ENCODE measurements around the gene MRFAP1.
"Not testable (repeated sequence)": the region's sequence is repeated elsewhere in the genome, so short reads cannot be mapped to it uniquely, and the experiment has no call there.

The MRFAP1 gene

DNA sequence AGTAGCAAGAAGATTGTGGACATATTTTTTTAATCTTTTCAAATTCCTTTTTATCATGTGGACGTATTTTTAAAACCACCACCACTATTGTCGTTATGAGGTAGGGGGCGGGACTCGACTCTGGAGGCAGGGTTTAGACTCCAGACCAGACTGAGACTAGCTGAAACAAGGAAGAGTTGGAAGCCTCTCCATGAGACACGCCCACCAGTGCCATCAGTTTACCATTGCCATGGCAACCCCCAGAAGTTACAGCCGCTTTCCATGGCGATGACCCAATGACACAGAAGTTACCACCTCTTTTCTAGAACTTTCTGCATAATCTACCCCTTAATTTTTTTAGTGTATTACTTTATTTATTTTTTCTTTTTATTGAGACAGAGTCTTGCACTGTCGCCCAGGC is 8.7 kb downstream of the MRFAP1 start:
- no peak overlapping the region for H3K23ac ChIP-seq (ENCODE audit: low read length)
- no peak overlapping the region for H2BK5ac ChIP-seq (ENCODE audit: low read length)
- H2BK15ac ChIP-seq (replicated peaks; ENCODE audit: low read depth): no peak overlapping the region
- no peak overlapping the region for H3K27ac ChIP-seq (ENCODE audit: low read depth, low read length)
- no peak overlapping the region for H3K4me3 ChIP-seq (ENCODE audit: low read length)
- H3K27me3 ChIP-seq (ENCODE audit: insufficient read depth, low read length, poor library complexity): no peaks in the 10 kb centered on the region
- H3K79me1 ChIP-seq (ENCODE audit: low read length): no peaks in the 10 kb centered on the region
- no peak overlapping the region for H2BK120ac ChIP-seq (ENCODE audit: low read depth, low read length)
- no peak overlapping the region for H3K9ac ChIP-seq (ENCODE audit: low read length)
- no peaks in the 10 kb centered on the region for H3K79me2 ChIP-seq (ENCODE audit: control insufficient read depth, insufficient read depth, low read length)
- H4K8ac ChIP-seq (ENCODE audit: low read depth, low read length): no peak overlapping the region
- no peaks in the 10 kb centered on the region for H3K4me1 ChIP-seq (ENCODE audit: control insufficient read depth, low read depth, low read length)
- WGBS (ENCODE audit: extremely low coverage, insufficient coverage, low lambda C conversion rate): no CpG with 5 or more reads among the region's 8 CpGs
- no peak overlapping the region for H3K18ac ChIP-seq (ENCODE audit: low read length)
- no peak overlapping the region for H3K4ac ChIP-seq (ENCODE audit: low read depth, low read length)
- H4K5ac ChIP-seq (ENCODE audit: low read length): no peak overlapping the region
- H3K4me2 ChIP-seq (ENCODE audit: low read length): no peak overlapping the region
- H3K36me3 ChIP-seq (ENCODE audit: control insufficient read depth, insufficient read depth, low read length): no peaks in the 10 kb centered on the region
- peak; percentile 61 for DNase-seq
- H3K56ac ChIP-seq (ENCODE audit: low read length): no peak overlapping the region
- H2AK5ac ChIP-seq (ENCODE audit: low read length): no peak overlapping the region

- H3K4me1 ChIP-seq (ENCODE audit: control insufficient read depth, low read depth, low read length); H3K23ac ChIP-seq (ENCODE audit: low read length); H3K4me2 ChIP-seq (ENCODE audit: low read length); H4K8ac ChIP-seq (ENCODE audit: low read depth, low read length); H3K36me3 ChIP-seq (ENCODE audit: control insufficient read depth, insufficient read depth, low read length); H2BK15ac ChIP-seq (replicated peaks; ENCODE audit: low read depth); H3K56ac ChIP-seq (ENCODE audit: low read length); H3K27ac ChIP-seq (ENCODE audit: low read depth, low read length); H3K79me1 ChIP-seq (ENCODE audit: low read length); H3K18ac ChIP-seq (ENCODE audit: low read length); H2BK5ac ChIP-seq (ENCODE audit: low read length); H3K4ac ChIP-seq (ENCODE audit: low read depth, low read length); H3K79me2 ChIP-seq (ENCODE audit: control insufficient read depth, insufficient read depth, low read length); H3K27me3 ChIP-seq (ENCODE audit: insufficient read depth, low read length, poor library complexity); H2BK120ac ChIP-seq (ENCODE audit: low read depth, low read length); H3K4me3 ChIP-seq (ENCODE audit: low read length); H3K9ac ChIP-seq (ENCODE audit: low read length); H2AK5ac ChIP-seq (ENCODE audit: low read length); H4K5ac ChIP-seq (ENCODE audit: low read length); DNase-seq: not testable (repeated sequence)
- WGBS (ENCODE audit: extremely low coverage, insufficient coverage, low lambda C conversion rate): no CpG with 5 or more reads among the region's 3 CpGs
These were observed 13.7 kb downstream of the MRFAP1 start for GRCh38 chr4:6654211-6654610.

- H3K79me2 ChIP-seq (ENCODE audit: control insufficient read depth, insufficient read depth, low read length); H3K4me2 ChIP-seq (ENCODE audit: low read length); H3K4ac ChIP-seq (ENCODE audit: low read depth, low read length); H3K56ac ChIP-seq (ENCODE audit: low read length); H2AK5ac ChIP-seq (ENCODE audit: low read length); H2BK120ac ChIP-seq (ENCODE audit: low read depth, low read length); H3K4me1 ChIP-seq (ENCODE audit: control insufficient read depth, low read depth, low read length); H2BK15ac ChIP-seq (replicated peaks; ENCODE audit: low read depth); H2BK5ac ChIP-seq (ENCODE audit: low read length); H3K4me3 ChIP-seq (ENCODE audit: low read length); DNase-seq; H3K18ac ChIP-seq (ENCODE audit: low read length); H3K27me3 ChIP-seq (ENCODE audit: insufficient read depth, low read length, poor library complexity); H3K36me3 ChIP-seq (ENCODE audit: control insufficient read depth, insufficient read depth, low read length); H3K9ac ChIP-seq (ENCODE audit: low read length); H4K5ac ChIP-seq (ENCODE audit: low read length); H3K27ac ChIP-seq (ENCODE audit: low read depth, low read length); H3K23ac ChIP-seq (ENCODE audit: low read length); H4K8ac ChIP-seq (ENCODE audit: low read depth, low read length); H3K79me1 ChIP-seq (ENCODE audit: low read length): not testable (repeated sequence)
- no CpG with 5 or more reads among the region's 2 CpGs for WGBS (ENCODE audit: extremely low coverage, insufficient coverage, low lambda C conversion rate)
These were observed 14.8 kb downstream of the MRFAP1 start for GRCh38 chr4:6655291-6655690.

- Histone ChIP-seq H2BK5ac (ENCODE audit: low read length) (no peak overlapping the region), H4K8ac (ENCODE audit: low read depth, low read length) (no peak overlapping the region), H3K23ac (ENCODE audit: low read length) (no peak overlapping the region), H3K27ac (ENCODE audit: low read depth, low read length) (no peak overlapping the region), H3K56ac (ENCODE audit: low read length) (no peak overlapping the region), H3K9ac (ENCODE audit: low read length) (no peak overlapping the region), H3K36me3 (ENCODE audit: control insufficient read depth, insufficient read depth, low read length) (no peaks in the 10 kb centered on the region), H2BK120ac (ENCODE audit: low read depth, low read length) (no peak overlapping the region), H3K18ac (ENCODE audit: low read length) (no peak overlapping the region), H3K4ac (ENCODE audit: low read depth, low read length) (no peak overlapping the region), H4K5ac (ENCODE audit: low read length) (no peak overlapping the region), H3K4me2 (ENCODE audit: low read length) (no peak overlapping the region), H3K4me3 (ENCODE audit: low read length) (no peak overlapping the region), H3K4me1 (ENCODE audit: control insufficient read depth, low read depth, low read length) (no peaks in the 10 kb centered on the region), H2BK15ac (replicated peaks; ENCODE audit: low read depth) (no peak overlapping the region), H3K79me1 (ENCODE audit: low read length) (no peaks in the 10 kb centered on the region), H3K27me3 (ENCODE audit: insufficient read depth, low read length, poor library complexity) (peaks cover 5% of the 10 kb centered on the region), H3K79me2 (ENCODE audit: control insufficient read depth, insufficient read depth, low read length) (no peaks in the 10 kb centered on the region), H2AK5ac (ENCODE audit: low read length) (no peak overlapping the region)
- no CpG with 5 or more reads among the region's 5 CpGs for WGBS (ENCODE audit: extremely low coverage, insufficient coverage, low lambda C conversion rate)
- no peak for DNase-seq
These were observed 15.4 kb downstream of the MRFAP1 start for GRCh38 chr4:6655924-6656323.

GRCh38 chr4:6657242-6658208 is 17.0 kb downstream of the MRFAP1 start:
- Histone ChIP-seq H2BK15ac (replicated peaks; ENCODE audit: low read depth) (no peak overlapping the region), H3K4me1 (ENCODE audit: control insufficient read depth, low read depth, low read length) (no peaks in the 10 kb centered on the region), H3K18ac (ENCODE audit: low read length) (no peak overlapping the region), H3K56ac (ENCODE audit: low read length) (no peak overlapping the region), H3K4me3 (ENCODE audit: low read length) (no peak overlapping the region), H2AK5ac (ENCODE audit: low read length) (no peak overlapping the region), H3K9ac (ENCODE audit: low read length) (no peak overlapping the region), H3K27ac (ENCODE audit: low read depth, low read length) (no peak overlapping the region), H3K79me1 (ENCODE audit: low read length) (no peaks in the 10 kb centered on the region), H3K4me2 (ENCODE audit: low read length) (no peak overlapping the region), H4K8ac (ENCODE audit: low read depth, low read length) (no peak overlapping the region), H3K79me2 (ENCODE audit: control insufficient read depth, insufficient read depth, low read length) (no peaks in the 10 kb centered on the region), H3K36me3 (ENCODE audit: control insufficient read depth, insufficient read depth, low read length) (no peaks in the 10 kb centered on the region), H2BK120ac (ENCODE audit: low read depth, low read length) (no peak overlapping the region), H3K23ac (ENCODE audit: low read length) (no peak overlapping the region), H4K5ac (ENCODE audit: low read length) (no peak overlapping the region), H2BK5ac (ENCODE audit: low read length) (no peak overlapping the region), H3K4ac (ENCODE audit: low read depth, low read length) (no peak overlapping the region), H3K27me3 (ENCODE audit: insufficient read depth, low read length, poor library complexity) (peaks cover 5% of the 10 kb centered on the region)
- no peak for DNase-seq
- no CpG with 5 or more reads among the region's 65 CpGs for WGBS (ENCODE audit: extremely low coverage, insufficient coverage, low lambda C conversion rate)
